OCI-LY7 (cell line): ENCODE results near the gene KCTD21. TPM values are rescaled to one million over a fixed set of nuclear protein-coding genes. Genes with fewer than 3 reads are reported as not detected.

Experiments
- BruUV-seq: library from RNA; stranded (reverse); fragments of 400-500 nt; replicated peaks from 2 replicates; lab custom pipeline; 2021; lab: Mats Ljungman, UMichigan
- CTCF ChIA-PET: fragments of 300-600 bp; sonication (Branson Sonifier 250); formaldehyde crosslinking; loops from one replicate; lab custom pipeline; 2022; ENCODE audit warnings: antibody characterized with exemption; ENCODE audit not compliant: unreplicated experiment; lab: Charles Lee
- POLR2A ChIA-PET: fragments of 300-600 bp; sonication (Branson Sonifier 250); formaldehyde crosslinking; loops from one replicate; lab custom pipeline; 2022; ENCODE audit warnings: antibody characterized with exemption; lab: Charles Lee
- DNase-seq: peaks from one replicate; pipeline ENCODE4 v3.0.0-alpha.2; 2015; ENCODE audit warnings: low spot score
- H2AFZ ChIP-seq: fragments of 200-600 bp; sonication (generic), shearing (Covaris generic); 2 replicates; pipeline ENCODE4 v1.6.1; 2014; ENCODE audit warnings: mild to moderate bottlenecking, antibody characterized with exemption, low read length, moderate library complexity
- H3K27ac ChIP-seq: fragments of 200-600 bp; sonication (generic); 2 replicates; pipeline ENCODE4 v1.5.1; 2014; ENCODE audit warnings: mixed run types, low read depth, mild to moderate bottlenecking, moderate library complexity, low read length, inconsistent platforms; ENCODE audit not compliant: poor library complexity, severe bottlenecking
- H3K36me3 ChIP-seq: fragments of 200-600 bp; sonication (generic); 2 replicates; pipeline ENCODE4 v1.6.1; 2014; ENCODE audit warnings: mild to moderate bottlenecking, antibody characterized with exemption, low read length, moderate library complexity, mixed read lengths; ENCODE audit not compliant: insufficient read depth
- H3K4me1 ChIP-seq: fragments of 200-600 bp; sonication (generic); 2 replicates; pipeline ENCODE4 v1.5.1; 2014; ENCODE audit warnings: mild to moderate bottlenecking, low read length; ENCODE audit not compliant: insufficient read depth, poor library complexity, severe bottlenecking
- H3K4me2 ChIP-seq: fragments of 200-600 bp; sonication (generic); 2 replicates; pipeline ENCODE4 v1.6.1; 2014; ENCODE audit warnings: mild to moderate bottlenecking, low read length
- H3K4me3 ChIP-seq: fragments of 200-600 bp; sonication (generic); 2 replicates; pipeline ENCODE4 v1.5.1; 2014; ENCODE audit warnings: mild to moderate bottlenecking, low read depth, low read length; ENCODE audit not compliant: poor library complexity, severe bottlenecking
- H3K79me2 ChIP-seq: fragments of 200-600 bp; sonication (generic); 2 replicates; pipeline ENCODE4 v1.6.1; 2016; ENCODE audit warnings: low read depth, mild to moderate bottlenecking, low read length, moderate library complexity, mixed read lengths; ENCODE audit not compliant: insufficient read depth
- H3K9me2 ChIP-seq: fragments of 200-600 bp; sonication (generic); 2 replicates; pipeline ENCODE4 v1.6.1; 2016; ENCODE audit warnings: mild to moderate bottlenecking, low read length, mixed read lengths; ENCODE audit not compliant: insufficient read depth
- H3K9me3 ChIP-seq: fragments of 200-600 bp; sonication (generic); 2 replicates; pipeline ENCODE4 v1.6.1; 2014; ENCODE audit warnings: mild to moderate bottlenecking, mixed run types, low read length, mixed read lengths
- H4K20me1 ChIP-seq: fragments of 200-600 bp; sonication (generic); 2 replicates; pipeline ENCODE4 v1.6.1; 2014; ENCODE audit warnings: mild to moderate bottlenecking, antibody characterized with exemption, low read length, moderate library complexity, mixed read lengths; ENCODE audit not compliant: insufficient read depth
- CTCF ChIP-seq: fragments of 200-600 bp; sonication (generic); conservative IDR thresholded peaks from 2 replicates; pipeline ENCODE4 v1.5.1; 2014; ENCODE audit warnings: mild to moderate bottlenecking, antibody characterized with exemption, low read length, moderate library complexity, mixed read lengths
- EZH2phosphoT487 ChIP-seq: fragments of 200-600 bp; sonication (generic); IDR thresholded peaks from 2 replicates; pipeline ENCODE4 v1.6.1; 2018; ENCODE audit warnings: low read depth, borderline replicate concordance, mild to moderate bottlenecking, mixed run types, antibody characterized with exemption, low read length, moderate library complexity, mixed read lengths
- intact Hi-C: fragments of 100-400 bp; cut with micrococcal nuclease; formaldehyde crosslinking; loops from one replicate; pipeline ENCODE4 v1.10.0; 2022; ENCODE audit not compliant: unreplicated experiment
- total RNA-seq, 2 experiments: library from RNA; depleted of rRNA in 1 of 2; stranded (reverse); fragments of >200 nt in 1 of 2; shearing (Covaris generic) in 1 of 2; gene quantifications; 2 replicates each; pipeline ENCODE4 v1.2.3, GENCODE V29; 2014 to 2022

KCTD21 gene
- total RNA-seq, 2 experiments from 2014 or later: 1.5 to 2.5 TPM

DNA sequence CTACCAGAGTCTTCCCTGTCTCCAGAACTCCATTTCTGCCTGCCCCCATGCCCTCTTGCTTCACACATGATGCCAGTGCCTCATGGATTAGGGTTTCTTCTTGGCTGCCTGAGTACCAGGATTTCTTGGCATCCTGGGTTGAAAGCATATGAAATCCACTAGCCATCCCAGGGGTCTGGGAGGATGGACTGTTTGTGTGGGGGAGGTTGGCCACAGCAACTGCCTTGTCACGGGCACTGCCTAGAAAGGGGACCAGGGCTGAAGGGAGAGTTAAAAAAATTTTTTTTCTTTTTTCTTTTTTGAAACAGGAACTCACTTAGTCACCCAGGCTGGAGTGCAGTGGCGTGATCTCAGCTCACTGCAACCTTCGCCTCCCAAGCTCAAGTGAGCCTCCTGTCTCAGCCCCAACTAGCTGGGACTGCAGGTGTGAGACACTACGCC, 4.5 kb upstream of the KCTD21 start:
- Histone ChIP-seq H3K79me2 (no peaks in the 10 kb centered on the region), H2AFZ (no peak overlapping the region), H3K4me2 (no peak overlapping the region), H3K4me3 (no peak overlapping the region), H3K4me1 (peaks cover 17% of the 10 kb centered on the region), H3K9me2 (no peaks in the 10 kb centered on the region), H3K27ac (no peak overlapping the region), H3K36me3 (no peaks in the 10 kb centered on the region), H4K20me1 (no peaks in the 10 kb centered on the region), H3K9me3 (no peaks in the 10 kb centered on the region)
- ChIA-PET CTCF (no interaction called here), POLR2A (interaction anchor here (0.6 kb wide), 1 partner anchor 348 kb away, joined by 3 read pairs; no protein-coding TSS in a partner anchor)
- intact Hi-C loops: no loop called here
- no peak for TF ChIP-seq CTCF
- no peak for TF ChIP-seq EZH2phosphoT487
- DNase-seq: no peak
- BruUV-seq: no TSS peak

- Histone ChIP-seq H3K79me2 (no peaks in the 10 kb centered on the region), H3K4me1 (peaks cover 23% of the 10 kb centered on the region), H3K4me3 (no peak overlapping the region), H2AFZ (no peak overlapping the region), H4K20me1 (no peaks in the 10 kb centered on the region), H3K4me2 (no peak overlapping the region), H3K27ac (no peak overlapping the region), H3K36me3 (no peaks in the 10 kb centered on the region), H3K9me2 (no peaks in the 10 kb centered on the region), H3K9me3 (no peaks in the 10 kb centered on the region)
- BruUV-seq: no TSS peak
- TF ChIP-seq EZH2phosphoT487 (no peak), CTCF (no peak)
- intact Hi-C loops: no loop called here
- DNase-seq: no peak
- ChIA-PET CTCF (no interaction called here), POLR2A (no interaction called here)
These were observed 3.8 kb upstream of the KCTD21 start for GRCh38 chr11:78192223-78192719.

DNA sequence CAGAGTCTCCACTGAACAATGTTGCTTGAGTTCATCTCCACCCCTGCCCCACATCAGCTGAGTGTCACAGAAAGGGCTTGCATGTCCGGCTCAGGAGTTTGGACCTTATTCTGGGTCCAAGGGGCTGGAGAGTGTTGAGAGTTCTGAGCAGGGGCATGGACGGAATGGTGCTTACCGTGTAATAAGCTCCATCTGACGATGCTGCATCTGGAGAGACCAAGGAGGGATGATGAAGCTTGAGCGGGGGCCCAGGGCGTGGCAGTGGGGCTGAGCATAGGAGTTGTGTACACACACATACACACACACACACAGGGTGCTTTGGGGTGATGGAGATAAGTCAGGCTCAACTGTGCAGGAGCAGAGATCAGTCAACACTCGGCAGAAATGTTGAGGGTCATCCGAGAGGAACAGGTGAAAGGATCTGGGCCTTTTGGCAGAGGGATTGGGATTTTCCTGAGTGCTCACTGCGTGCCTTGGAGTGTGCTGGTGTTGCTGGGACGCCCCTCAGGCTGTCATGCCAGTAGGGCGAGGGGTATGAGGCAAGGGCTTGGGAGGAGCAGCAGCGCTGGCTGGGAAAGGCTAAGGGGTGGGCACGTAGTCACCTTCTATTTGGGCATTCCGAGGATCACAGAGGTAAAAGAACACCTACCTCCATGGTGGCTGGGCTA, 2.6 kb upstream of the KCTD21 start:
- TF ChIP-seq CTCF (no peak), EZH2phosphoT487 (no peak)
- no peak overlapping the region for H2AFZ ChIP-seq
- no peaks in the 10 kb centered on the region for H3K79me2 ChIP-seq
- H3K9me3 ChIP-seq: no peaks in the 10 kb centered on the region
- peaks cover 24% of the 10 kb centered on the region for H3K4me1 ChIP-seq
- ChIA-PET POLR2A (interaction anchor here (1.7 kb wide), 1 partner anchor 9 kb away, joined by 5 read pairs; no protein-coding TSS in a partner anchor), CTCF (no interaction called here)
- no peak for DNase-seq
- no peak overlapping the region for H3K4me3 ChIP-seq
- H3K9me2 ChIP-seq: no peaks in the 10 kb centered on the region
- H3K4me2 ChIP-seq: no peak overlapping the region
- no TSS peak for BruUV-seq
- intact Hi-C loops: no loop called here
- H3K36me3 ChIP-seq: no peaks in the 10 kb centered on the region
- H4K20me1 ChIP-seq: no peaks in the 10 kb centered on the region
- H3K27ac ChIP-seq: no peak overlapping the region
